ENCODE data around the gene MFSD2A. TPM values are rescaled to one million over a fixed set of nuclear protein-coding genes. Genes with fewer than 3 reads are reported as not detected.

The MFSD2A gene
- total and polyA plus RNA-seq, 8 donors, result 0.75 to 16.1 (median 6.4) TPM; not detected in 1

DNA sequence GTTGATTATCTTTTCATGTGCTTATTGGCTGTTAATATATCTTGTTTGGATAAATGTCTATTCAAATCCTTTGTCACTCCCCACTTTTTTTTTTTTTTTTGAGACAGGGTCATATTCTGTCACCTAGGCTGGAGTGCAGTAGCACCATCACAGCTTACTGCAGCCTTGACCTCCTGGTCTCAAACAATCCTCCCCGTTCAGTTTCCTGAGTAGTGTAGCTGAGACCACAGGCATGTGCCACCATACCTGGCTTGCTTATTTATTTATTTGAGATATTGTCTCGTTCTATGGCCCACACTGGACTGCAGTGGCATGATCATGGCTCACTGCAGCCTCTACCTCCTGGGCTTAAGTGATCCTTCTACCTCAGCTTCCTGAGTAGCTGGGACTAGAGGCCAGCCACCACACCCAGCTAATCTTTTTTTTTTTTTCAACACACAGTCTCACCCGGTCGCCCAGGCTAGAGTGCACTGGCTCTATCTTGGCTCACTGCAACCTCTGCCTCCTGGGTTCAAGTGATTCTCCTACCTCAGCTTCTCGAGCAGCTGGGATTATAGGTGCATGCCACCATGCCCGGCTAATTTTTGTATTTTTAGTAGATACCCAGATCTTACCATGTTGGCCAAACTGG is 39.3 kb upstream of the MFSD2A start:
- TF ChIP-seq, protein P1, sequence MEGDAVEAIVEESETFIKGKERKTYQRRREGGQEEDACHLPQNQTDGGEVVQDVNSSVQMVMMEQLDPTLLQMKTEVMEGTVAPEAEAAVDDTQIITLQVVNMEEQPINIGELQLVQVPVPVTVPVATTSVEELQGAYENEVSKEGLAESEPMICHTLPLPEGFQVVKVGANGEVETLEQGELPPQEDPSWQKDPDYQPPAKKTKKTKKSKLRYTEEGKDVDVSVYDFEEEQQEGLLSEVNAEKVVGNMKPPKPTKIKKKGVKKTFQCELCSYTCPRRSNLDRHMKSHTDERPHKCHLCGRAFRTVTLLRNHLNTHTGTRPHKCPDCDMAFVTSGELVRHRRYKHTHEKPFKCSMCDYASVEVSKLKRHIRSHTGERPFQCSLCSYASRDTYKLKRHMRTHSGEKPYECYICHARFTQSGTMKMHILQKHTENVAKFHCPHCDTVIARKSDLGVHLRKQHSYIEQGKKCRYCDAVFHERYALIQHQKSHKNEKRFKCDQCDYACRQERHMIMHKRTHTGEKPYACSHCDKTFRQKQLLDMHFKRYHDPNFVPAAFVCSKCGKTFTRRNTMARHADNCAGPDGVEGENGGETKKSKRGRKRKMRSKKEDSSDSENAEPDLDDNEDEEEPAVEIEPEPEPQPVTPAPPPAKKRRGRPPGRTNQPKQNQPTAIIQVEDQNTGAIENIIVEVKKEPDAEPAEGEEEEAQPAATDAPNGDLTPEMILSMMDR (IDR thresholded peaks at IDR 0.05), result no peak
- TF ChIP-seq EP300 (IDR thresholded peaks at IDR 0.05), result no peak
- no peak for TF ChIP-seq POLR2AphosphoS5 (IDR thresholded peaks at IDR 0.05)
- TF ChIP-seq POLR2A (IDR thresholded peaks at IDR 0.05), result no peak
- DNase-seq, result no peak
- WGBS, 5 donors, result 64 to 79% (median 66%) methylated on average over 5 to 6 of the region's 6 CpGs
- H3K9me3 ChIP-seq, result no peaks in the 10 kb centered on the region
- no peak overlapping the region for H3K4me3 ChIP-seq
- H3K27me3 ChIP-seq, result peaks cover 0 to 16% (median 0%) of the 10 kb centered on the region in 3 donors
- no peak overlapping the region for H3K27ac ChIP-seq
- no peaks in the 10 kb centered on the region for H3K4me1 ChIP-seq
- intact Hi-C loops (cut with DNase I; ENCODE audit: low total_unique reads), result no loop called here
- no peaks in the 10 kb centered on the region for H3K36me3 ChIP-seq

DNA sequence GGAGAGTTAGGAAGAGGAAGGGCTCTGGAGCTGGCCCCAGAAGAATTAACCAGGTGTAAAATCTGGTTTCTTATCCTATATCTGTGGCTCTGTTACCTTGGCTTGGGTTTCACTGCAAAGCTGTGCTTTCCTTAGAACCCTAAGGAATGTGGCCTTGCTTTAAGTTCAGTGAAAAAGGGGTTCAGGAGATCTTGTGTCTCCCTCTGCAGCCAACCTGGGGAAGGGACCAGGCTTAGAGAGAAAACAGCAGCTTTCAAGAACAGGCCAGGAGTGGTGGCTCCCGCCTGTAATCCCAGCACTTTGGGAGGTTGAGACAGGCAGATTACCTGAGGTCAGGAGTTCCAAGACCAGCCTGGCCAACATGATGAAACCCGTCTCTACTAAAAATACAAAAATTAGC is 37.1 kb upstream of the MFSD2A start:
- WGBS, 5 donors, result 83 to 97% (median 89%) methylated on average over 2 of the region's 2 CpGs
- no peak for TF ChIP-seq POLR2A (IDR thresholded peaks at IDR 0.05)
- TF ChIP-seq, protein P1 (IDR thresholded peaks at IDR 0.05), result no peak
- no peak for TF ChIP-seq EP300 (IDR thresholded peaks at IDR 0.05)
- H3K27me3 ChIP-seq, result peaks cover 0 to 11% (median 5%) of the 10 kb centered on the region in 3 donors
- H3K4me1 ChIP-seq, result peaks cover 0 to 8% (median 5%) of the 10 kb centered on the region in 4 donors
- intact Hi-C loops (cut with DNase I; ENCODE audit: low total_unique reads), result no loop called here
- H3K27ac ChIP-seq, result no peak overlapping the region
- no peaks in the 10 kb centered on the region for H3K36me3 ChIP-seq
- H3K9me3 ChIP-seq, result no peaks in the 10 kb centered on the region
- H3K4me3 ChIP-seq, result no peak overlapping the region
- DNase-seq, result no peak

DNA sequence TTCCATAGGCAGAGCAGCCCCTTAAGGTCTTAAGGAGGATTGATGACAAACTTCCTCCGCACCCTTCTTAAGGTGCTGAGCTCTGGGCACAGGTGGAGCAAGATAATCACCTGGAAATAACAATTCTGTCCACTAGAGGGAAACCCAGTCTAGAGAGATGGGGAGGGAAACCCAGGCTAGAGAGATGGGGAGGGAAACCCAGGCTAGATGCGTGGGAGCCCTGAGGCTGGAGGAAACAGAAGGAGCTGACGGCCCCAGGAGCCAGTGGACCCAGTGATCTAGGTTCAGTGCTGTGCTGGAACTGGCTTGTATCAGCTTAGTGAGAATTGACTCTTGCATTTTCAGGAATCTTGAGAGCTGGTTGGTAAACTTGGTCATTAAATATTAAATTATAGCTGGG is 35.4 kb upstream of the MFSD2A start:
- Histone ChIP-seq H3K4me3 (no peak overlapping the region), H3K4me1 (peaks cover 0 to 8% (median 5%) of the 10 kb centered on the region in 4 donors), H3K27ac (no peak overlapping the region), H3K36me3 (no peaks in the 10 kb centered on the region), H3K27me3 (peaks cover 0 to 16% (median 5%) of the 10 kb centered on the region in 3 donors), H3K9me3 (no peaks in the 10 kb centered on the region)
- intact Hi-C loops (cut with DNase I; ENCODE audit: low total_unique reads), result no loop called here
- 11 to 28% (median 27%) methylated on average over 3 of the region's 3 CpGs for WGBS, 5 donors
- peak; percentile 49 to 84 for DNase-seq
- TF ChIP-seq POLR2AphosphoS5 (IDR thresholded peaks at IDR 0.05) (no peak), EP300 (IDR thresholded peaks at IDR 0.05) (no peak)
- TF ChIP-seq, protein P1 (IDR thresholded peaks at IDR 0.05), result peak in 6 of 7 experiments; percentile 18 to 75 (median 55)

DNA sequence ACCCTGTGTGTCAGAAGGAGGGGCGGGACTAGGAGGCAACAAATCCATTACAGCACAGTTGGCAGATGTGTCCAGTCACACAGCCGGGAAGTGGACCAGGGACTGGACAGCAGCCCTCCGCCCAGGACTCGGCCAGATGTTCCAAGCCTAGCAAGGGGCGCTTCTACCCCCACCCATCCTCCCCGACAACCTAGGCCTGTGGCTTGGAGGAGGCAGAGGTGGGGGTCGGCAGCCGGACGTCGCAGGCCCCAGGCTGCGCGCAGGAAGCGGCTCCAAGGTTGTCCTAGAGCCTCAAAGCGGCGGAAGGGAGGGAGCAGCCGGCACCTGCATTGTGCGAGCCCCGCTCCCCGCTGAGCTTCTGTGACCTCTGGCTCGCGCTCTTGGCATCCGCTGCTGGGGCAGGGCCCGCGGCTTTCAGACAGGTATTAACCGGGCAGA is 32.7 kb upstream of the MFSD2A start:
- no peak for TF ChIP-seq EP300 (IDR thresholded peaks at IDR 0.05)
- TF ChIP-seq, protein P1 (IDR thresholded peaks at IDR 0.05), result no peak
- no peak for TF ChIP-seq POLR2AphosphoS5 (IDR thresholded peaks at IDR 0.05)
- no peak for TF ChIP-seq POLR2A (IDR thresholded peaks at IDR 0.05)
- intact Hi-C loops (cut with DNase I; ENCODE audit: low total_unique reads), result loop anchor here (5.0 to 10.0 kb wide), 2 partner anchors 45 to 103 kb away; no protein-coding TSS in a partner anchor
- 25 to 40% (median 32%) methylated on average over 10 to 25 of the region's 25 CpGs for WGBS, 5 donors
- Histone ChIP-seq H3K27me3 (peaks cover 0 to 16% (median 5%) of the 10 kb centered on the region in 3 donors), H3K27ac (no peak overlapping the region), H3K9me3 (no peaks in the 10 kb centered on the region), H3K4me3 (no peak overlapping the region), H3K4me1 (peaks cover 0 to 21% (median 14%) of the 10 kb centered on the region in 4 donors), H3K36me3 (no peaks in the 10 kb centered on the region)
- DNase-seq, result no peak

All from stomach (tissue), 9 donors.